HEK293 (cell line): Measurements from ENCODE around the gene PID1.

ENCODE experiments used
- CTCF ChIA-PET: fragments of 350-600 bp; formaldehyde crosslinking; extraction: SDS; loops from one replicate; lab custom pipeline; 2021; ENCODE audit warnings: antibody characterized with exemption; lab: Yijun Ruan, JAX
- POLR2A ChIA-PET: fragments of 300-600 bp; formaldehyde crosslinking; extraction: SDS; loops from one replicate; lab custom pipeline; 2020; ENCODE audit warnings: antibody characterized with exemption, inconsistent platforms; lab: Yijun Ruan, JAX
- H3K27ac ChIP-seq: fragments of 200-500 bp; sonication (Bioruptor generic); 2 replicates; pipeline ENCODE4 v1.5.1; 2014; ENCODE audit warnings: low read depth, low read length, control low read depth, inconsistent platforms; ENCODE audit errors: extremely low read depth
- H3K36me3 ChIP-seq, 2 experiments: fragments of 200-500 bp in 1 of 2; sonication (Bioruptor generic) in 1 of 2; 1 replicate in 1 of 2; 2 replicates in 1 of 2; pipeline ENCODE4 v1.5.1; 2014 to 2017; ENCODE audit warnings: inconsistent platforms in 2 of 2, low read length in 2 of 2; ENCODE audit not compliant: control insufficient read depth in 2 of 2, insufficient read depth in 1 of 2
- H3K4me1 ChIP-seq: fragments of 200-500 bp; sonication (Bioruptor generic); 2 replicates; pipeline ENCODE4 v1.5.1; 2014; ENCODE audit warnings: mild to moderate bottlenecking, low read length, inconsistent platforms; ENCODE audit not compliant: control insufficient read depth, insufficient read depth
- H3K4me3 ChIP-seq: 2 replicates; pipeline ENCODE4 v1.5.1; 2011; ENCODE audit warnings: low read depth, mild to moderate bottlenecking, control low read depth, low read length, moderate library complexity
- H3K9me3 ChIP-seq: fragments of 200-500 bp; sonication (Bioruptor generic); 2 replicates; pipeline ENCODE4 v1.5.1; 2014; ENCODE audit warnings: low read depth, low read length, inconsistent platforms; ENCODE audit not compliant: control insufficient read depth, insufficient read depth
- FEZF1 ChIP-seq: fragments of 450-650 bp; formaldehyde crosslinking; IDR thresholded peaks from 2 replicates; pipeline ENCODE4 v1.5.1; 2016; ENCODE audit warnings: missing biosample characterization, missing genetic modification characterization
- REPIN1 ChIP-seq: fragments of 450-650 bp; formaldehyde crosslinking; IDR thresholded peaks from 2 replicates; pipeline ENCODE4 v1.5.1; 2017; ENCODE audit warnings: missing biosample characterization, missing genetic modification characterization, low read depth
- SALL2 ChIP-seq: fragments of 450-650 bp; formaldehyde crosslinking; IDR thresholded peaks from 2 replicates; pipeline ENCODE4 v1.5.0; 2017; ENCODE audit warnings: missing biosample characterization, mild to moderate bottlenecking, missing genetic modification characterization, borderline replicate concordance
- SP2 ChIP-seq: fragments of 450-650 bp; formaldehyde crosslinking; IDR thresholded peaks from 2 replicates; pipeline ENCODE4 v1.5.1; 2016; ENCODE audit warnings: missing biosample characterization, missing genetic modification characterization
- ZNF112 ChIP-seq: fragments of 450-650 bp; formaldehyde crosslinking; IDR thresholded peaks from 2 replicates; pipeline ENCODE4 v1.5.0; 2017; ENCODE audit warnings: missing biosample characterization, missing genetic modification characterization
- ZNF239 ChIP-seq: fragments of 450-650 bp; formaldehyde crosslinking; IDR thresholded peaks from 2 replicates; pipeline ENCODE4 v1.5.1; 2016; ENCODE audit warnings: missing biosample characterization, missing genetic modification characterization
- ZNF302 ChIP-seq: fragments of 450-650 bp; formaldehyde crosslinking; IDR thresholded peaks from 2 replicates; pipeline ENCODE4 v1.5.1; 2016; ENCODE audit warnings: missing biosample characterization, missing genetic modification characterization, low read depth
- ZNF324 ChIP-seq: fragments of 450-650 bp; formaldehyde crosslinking; IDR thresholded peaks from 2 replicates; pipeline ENCODE4 v1.5.1; 2016; ENCODE audit warnings: missing biosample characterization, missing genetic modification characterization
- ZNF341 ChIP-seq: fragments of 450-650 bp; formaldehyde crosslinking; IDR thresholded peaks from 2 replicates; pipeline ENCODE4; 2016; ENCODE audit warnings: low read depth, missing biosample characterization, missing genetic modification characterization
- ZNF354C ChIP-seq: fragments of 450-650 bp; formaldehyde crosslinking; IDR thresholded peaks from 2 replicates; pipeline ENCODE4 v1.5.1; 2016; ENCODE audit warnings: missing biosample characterization, missing genetic modification characterization, low read depth, borderline replicate concordance
- ZNF626 ChIP-seq: fragments of 450-650 bp; sonication (Bioruptor Pico); formaldehyde crosslinking; IDR thresholded peaks from 2 replicates; pipeline ENCODE4 v1.5.1; 2018; ENCODE audit warnings: missing biosample characterization, missing genetic modification characterization, inconsistent platforms
- ZNF660 ChIP-seq: fragments of 450-650 bp; IDR thresholded peaks from 2 replicates; pipeline ENCODE4 v1.5.1; 2018; ENCODE audit warnings: missing biosample characterization, mild to moderate bottlenecking, missing genetic modification characterization
- ZNF707 ChIP-seq: fragments of 450-650 bp; formaldehyde crosslinking; IDR thresholded peaks from 2 replicates; pipeline ENCODE4 v1.5.1; 2016; ENCODE audit warnings: missing biosample characterization, missing genetic modification characterization
- ZXDB ChIP-seq: fragments of 450-650 bp; formaldehyde crosslinking; IDR thresholded peaks from 2 replicates; pipeline ENCODE4 v1.5.1; 2016; ENCODE audit warnings: missing biosample characterization, missing genetic modification characterization
- TF ChIP-seq, protein P1 (sequence below): fragments of 450-650 bp; formaldehyde crosslinking; IDR thresholded peaks from 2 replicates; pipeline ENCODE4 v1.5.1; 2016; ENCODE audit warnings: missing biosample characterization, missing genetic modification characterization
- TF ChIP-seq, protein P2 (sequence below): fragments of 450-650 bp; formaldehyde crosslinking; IDR thresholded peaks from 2 replicates; pipeline ENCODE4 v1.5.1; 2016; ENCODE audit warnings: missing biosample characterization, missing genetic modification characterization
- TF ChIP-seq, protein P3 (sequence below): sonication (generic); formaldehyde crosslinking; IDR thresholded peaks from 2 replicates; pipeline ENCODE4 v1.8.1; 2022; ENCODE audit warnings: mild to moderate bottlenecking, moderate library complexity, missing genetic modification reagents
- TF ChIP-seq, protein P4 (sequence below): fragments of 450-650 bp; formaldehyde crosslinking; IDR thresholded peaks from 2 replicates; pipeline ENCODE4 v1.5.1; 2016; ENCODE audit warnings: missing biosample characterization, missing genetic modification characterization, low read depth
- TF ChIP-seq, protein P5 (sequence below): fragments of 450-650 bp; formaldehyde crosslinking; IDR thresholded peaks from 2 replicates; pipeline ENCODE4 v1.5.1; 2016; ENCODE audit warnings: missing biosample characterization, missing genetic modification characterization
- TF ChIP-seq, protein P6 (sequence below): fragments of 450-650 bp; formaldehyde crosslinking; IDR thresholded peaks from 2 replicates; pipeline ENCODE4 v1.5.1; 2016; ENCODE audit warnings: missing biosample characterization, missing genetic modification characterization
- TF ChIP-seq, protein P7 (sequence below): fragments of 450-650 bp; formaldehyde crosslinking; IDR thresholded peaks from 2 replicates; pipeline ENCODE4 v1.5.1; 2016; ENCODE audit warnings: missing biosample characterization, missing genetic modification characterization

Gene PID1

DNA sequence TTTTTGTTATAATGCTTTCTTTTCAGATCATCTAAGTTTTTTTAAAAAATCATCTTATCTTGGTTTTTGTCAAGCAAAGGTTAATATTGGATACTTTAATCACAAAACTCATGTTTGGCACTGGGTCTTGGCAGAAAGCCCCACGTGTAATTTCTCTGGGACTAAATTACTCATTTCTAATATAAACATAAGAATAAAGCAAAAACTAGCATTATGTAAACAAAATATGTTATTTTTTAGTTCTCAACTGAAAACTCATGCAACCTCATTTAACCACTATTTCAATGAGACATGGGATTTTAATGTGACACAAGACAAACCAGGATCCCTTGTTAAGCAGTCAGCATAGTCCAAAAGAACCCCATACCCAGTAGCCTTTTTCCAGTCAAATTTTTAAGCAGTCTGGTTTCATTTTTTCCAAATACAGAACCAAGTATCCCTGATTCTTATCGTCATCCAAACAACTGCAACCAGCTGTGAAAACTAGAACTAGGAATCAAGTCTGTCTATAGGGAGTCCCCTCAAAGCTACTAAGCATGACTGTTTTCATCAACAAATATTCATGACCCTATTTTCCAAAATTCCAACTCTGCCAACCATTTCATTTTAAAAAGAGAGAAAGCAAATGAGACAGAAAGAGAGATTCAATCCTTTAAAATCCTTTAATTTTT, 27.1 kb downstream of the PID1 start:
- ChIA-PET CTCF (interaction anchor here (1.1 kb wide), 1 partner anchor 9 kb away, joined by 3 read pairs; no protein-coding TSS in a partner anchor), POLR2A (no interaction called here)
- H3K4me3 ChIP-seq, result no peak overlapping the region

DNA sequence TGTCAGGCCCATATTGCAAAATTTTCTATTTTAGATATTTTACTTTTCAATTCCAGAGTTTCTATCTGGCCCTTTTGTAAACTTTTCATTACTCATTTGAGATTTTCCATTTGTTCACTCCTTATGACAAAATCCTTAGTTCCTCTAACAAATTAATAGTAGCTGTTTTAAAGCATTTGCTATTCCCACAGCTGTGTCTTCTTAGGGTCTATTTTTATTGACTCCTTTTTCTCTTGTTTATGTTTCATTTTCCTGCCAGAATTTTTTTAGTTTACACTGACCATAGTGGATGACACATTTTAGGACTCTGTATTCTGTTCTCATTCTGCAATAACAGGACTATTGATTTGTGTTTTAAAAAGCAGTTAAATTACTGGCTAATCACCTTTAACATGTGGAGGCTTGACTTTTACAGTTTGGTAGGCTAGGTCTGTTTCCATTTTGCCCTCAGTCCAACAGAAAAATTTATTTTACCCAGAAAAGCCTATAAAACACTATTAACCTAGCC, 30.0 kb downstream of the PID1 start:
- Histone ChIP-seq H3K4me3 (no peak overlapping the region), H3K27ac (no peak overlapping the region), H3K4me1 (no peaks in the 10 kb centered on the region), H3K36me3 (no peaks in the 10 kb centered on the region), H3K9me3 (no peaks in the 10 kb centered on the region; the same call in 1 of the 2 replicates)
- ChIA-PET CTCF (no interaction called here), POLR2A (no interaction called here)
- TF ChIP-seq, protein P1, sequence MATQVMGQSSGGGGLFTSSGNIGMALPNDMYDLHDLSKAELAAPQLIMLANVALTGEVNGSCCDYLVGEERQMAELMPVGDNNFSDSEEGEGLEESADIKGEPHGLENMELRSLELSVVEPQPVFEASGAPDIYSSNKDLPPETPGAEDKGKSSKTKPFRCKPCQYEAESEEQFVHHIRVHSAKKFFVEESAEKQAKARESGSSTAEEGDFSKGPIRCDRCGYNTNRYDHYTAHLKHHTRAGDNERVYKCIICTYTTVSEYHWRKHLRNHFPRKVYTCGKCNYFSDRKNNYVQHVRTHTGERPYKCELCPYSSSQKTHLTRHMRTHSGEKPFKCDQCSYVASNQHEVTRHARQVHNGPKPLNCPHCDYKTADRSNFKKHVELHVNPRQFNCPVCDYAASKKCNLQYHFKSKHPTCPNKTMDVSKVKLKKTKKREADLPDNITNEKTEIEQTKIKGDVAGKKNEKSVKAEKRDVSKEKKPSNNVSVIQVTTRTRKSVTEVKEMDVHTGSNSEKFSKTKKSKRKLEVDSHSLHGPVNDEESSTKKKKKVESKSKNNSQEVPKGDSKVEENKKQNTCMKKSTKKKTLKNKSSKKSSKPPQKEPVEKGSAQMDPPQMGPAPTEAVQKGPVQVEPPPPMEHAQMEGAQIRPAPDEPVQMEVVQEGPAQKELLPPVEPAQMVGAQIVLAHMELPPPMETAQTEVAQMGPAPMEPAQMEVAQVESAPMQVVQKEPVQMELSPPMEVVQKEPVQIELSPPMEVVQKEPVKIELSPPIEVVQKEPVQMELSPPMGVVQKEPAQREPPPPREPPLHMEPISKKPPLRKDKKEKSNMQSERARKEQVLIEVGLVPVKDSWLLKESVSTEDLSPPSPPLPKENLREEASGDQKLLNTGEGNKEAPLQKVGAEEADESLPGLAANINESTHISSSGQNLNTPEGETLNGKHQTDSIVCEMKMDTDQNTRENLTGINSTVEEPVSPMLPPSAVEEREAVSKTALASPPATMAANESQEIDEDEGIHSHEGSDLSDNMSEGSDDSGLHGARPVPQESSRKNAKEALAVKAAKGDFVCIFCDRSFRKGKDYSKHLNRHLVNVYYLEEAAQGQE, result no peak
- TF ChIP-seq ZNF626, result no peak
- TF ChIP-seq SALL2 (tag by site-specific recombination), result no peak
- no peak for TF ChIP-seq REPIN1 (tag by site-specific recombination)
- TF ChIP-seq, protein P2, sequence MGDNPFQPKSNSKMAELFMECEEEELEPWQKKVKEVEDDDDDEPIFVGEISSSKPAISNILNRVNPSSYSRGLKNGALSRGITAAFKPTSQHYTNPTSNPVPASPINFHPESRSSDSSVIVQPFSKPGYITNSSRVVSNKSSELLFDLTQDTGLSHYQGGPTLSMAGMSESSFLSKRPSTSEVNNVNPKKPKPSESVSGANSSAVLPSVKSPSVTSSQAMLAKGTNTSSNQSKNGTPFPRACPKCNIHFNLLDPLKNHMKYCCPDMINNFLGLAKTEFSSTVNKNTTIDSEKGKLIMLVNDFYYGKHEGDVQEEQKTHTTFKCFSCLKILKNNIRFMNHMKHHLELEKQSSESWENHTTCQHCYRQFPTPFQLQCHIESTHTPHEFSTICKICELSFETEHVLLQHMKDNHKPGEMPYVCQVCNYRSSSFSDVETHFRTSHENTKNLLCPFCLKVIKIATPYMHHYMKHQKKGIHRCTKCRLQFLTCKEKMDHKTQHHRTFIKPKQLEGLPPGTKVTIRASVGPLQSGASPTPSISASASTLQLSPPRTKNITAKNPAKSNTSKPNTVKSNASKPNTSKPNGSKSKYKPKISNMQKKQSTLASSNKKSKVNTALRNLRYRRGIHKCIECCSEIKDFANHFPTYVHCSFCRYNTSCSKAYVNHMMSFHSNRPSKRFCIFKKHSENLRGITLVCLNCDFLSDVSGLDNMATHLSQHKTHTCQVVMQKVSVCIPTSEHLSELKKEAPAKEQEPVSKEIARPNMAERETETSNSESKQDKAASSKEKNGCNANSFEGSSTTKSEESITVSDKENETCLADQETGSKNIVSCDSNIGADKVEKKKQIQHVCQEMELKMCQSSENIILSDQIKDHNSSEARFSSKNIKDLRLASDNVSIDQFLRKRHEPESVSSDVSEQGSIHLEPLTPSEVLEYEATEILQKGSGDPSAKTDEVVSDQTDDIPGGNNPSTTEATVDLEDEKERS (tag by site-specific recombination), result no peak
- no peak for TF ChIP-seq ZNF324 (tag by site-specific recombination)

More for the DNA sequence above, 27.1 kb downstream of the PID1 start:
- H3K36me3 ChIP-seq, result no peaks in the 10 kb centered on the region
- TF ChIP-seq, protein P3, sequence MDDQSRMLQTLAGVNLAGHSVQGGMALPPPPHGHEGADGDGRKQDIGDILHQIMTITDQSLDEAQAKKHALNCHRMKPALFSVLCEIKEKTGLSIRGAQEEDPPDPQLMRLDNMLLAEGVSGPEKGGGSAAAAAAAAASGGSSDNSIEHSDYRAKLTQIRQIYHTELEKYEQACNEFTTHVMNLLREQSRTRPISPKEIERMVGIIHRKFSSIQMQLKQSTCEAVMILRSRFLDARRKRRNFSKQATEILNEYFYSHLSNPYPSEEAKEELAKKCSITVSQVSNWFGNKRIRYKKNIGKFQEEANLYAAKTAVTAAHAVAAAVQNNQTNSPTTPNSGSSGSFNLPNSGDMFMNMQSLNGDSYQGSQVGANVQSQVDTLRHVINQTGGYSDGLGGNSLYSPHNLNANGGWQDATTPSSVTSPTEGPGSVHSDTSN (CRISPR knock-in tag), result no peak
- TF ChIP-seq, protein P4, sequence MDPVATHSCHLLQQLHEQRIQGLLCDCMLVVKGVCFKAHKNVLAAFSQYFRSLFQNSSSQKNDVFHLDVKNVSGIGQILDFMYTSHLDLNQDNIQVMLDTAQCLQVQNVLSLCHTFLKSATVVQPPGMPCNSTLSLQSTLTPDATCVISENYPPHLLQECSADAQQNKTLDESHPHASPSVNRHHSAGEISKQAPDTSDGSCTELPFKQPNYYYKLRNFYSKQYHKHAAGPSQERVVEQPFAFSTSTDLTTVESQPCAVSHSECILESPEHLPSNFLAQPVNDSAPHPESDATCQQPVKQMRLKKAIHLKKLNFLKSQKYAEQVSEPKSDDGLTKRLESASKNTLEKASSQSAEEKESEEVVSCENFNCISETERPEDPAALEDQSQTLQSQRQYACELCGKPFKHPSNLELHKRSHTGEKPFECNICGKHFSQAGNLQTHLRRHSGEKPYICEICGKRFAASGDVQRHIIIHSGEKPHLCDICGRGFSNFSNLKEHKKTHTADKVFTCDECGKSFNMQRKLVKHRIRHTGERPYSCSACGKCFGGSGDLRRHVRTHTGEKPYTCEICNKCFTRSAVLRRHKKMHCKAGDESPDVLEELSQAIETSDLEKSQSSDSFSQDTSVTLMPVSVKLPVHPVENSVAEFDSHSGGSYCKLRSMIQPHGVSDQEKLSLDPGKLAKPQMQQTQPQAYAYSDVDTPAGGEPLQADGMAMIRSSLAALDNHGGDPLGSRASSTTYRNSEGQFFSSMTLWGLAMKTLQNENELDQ (tag by site-specific recombination), result no peak
- TF ChIP-seq, protein P5, sequence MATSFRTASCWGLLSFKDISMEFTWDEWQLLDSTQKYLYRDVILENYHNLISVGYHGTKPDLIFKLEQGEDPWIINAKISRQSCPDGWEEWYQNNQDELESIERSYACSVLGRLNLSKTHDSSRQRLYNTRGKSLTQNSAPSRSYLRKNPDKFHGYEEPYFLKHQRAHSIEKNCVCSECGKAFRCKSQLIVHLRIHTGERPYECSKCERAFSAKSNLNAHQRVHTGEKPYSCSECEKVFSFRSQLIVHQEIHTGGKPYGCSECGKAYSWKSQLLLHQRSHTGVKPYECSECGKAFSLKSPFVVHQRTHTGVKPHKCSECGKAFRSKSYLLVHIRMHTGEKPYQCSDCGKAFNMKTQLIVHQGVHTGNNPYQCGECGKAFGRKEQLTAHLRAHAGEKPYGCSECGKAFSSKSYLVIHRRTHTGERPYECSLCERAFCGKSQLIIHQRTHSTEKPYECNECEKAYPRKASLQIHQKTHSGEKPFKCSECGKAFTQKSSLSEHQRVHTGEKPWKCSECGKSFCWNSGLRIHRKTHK (tag by site-specific recombination), result no peak
- TF ChIP-seq ZNF112 (tag by site-specific recombination), result no peak
- TF ChIP-seq ZNF354C (tag by site-specific recombination), result no peak
- TF ChIP-seq, protein P6, sequence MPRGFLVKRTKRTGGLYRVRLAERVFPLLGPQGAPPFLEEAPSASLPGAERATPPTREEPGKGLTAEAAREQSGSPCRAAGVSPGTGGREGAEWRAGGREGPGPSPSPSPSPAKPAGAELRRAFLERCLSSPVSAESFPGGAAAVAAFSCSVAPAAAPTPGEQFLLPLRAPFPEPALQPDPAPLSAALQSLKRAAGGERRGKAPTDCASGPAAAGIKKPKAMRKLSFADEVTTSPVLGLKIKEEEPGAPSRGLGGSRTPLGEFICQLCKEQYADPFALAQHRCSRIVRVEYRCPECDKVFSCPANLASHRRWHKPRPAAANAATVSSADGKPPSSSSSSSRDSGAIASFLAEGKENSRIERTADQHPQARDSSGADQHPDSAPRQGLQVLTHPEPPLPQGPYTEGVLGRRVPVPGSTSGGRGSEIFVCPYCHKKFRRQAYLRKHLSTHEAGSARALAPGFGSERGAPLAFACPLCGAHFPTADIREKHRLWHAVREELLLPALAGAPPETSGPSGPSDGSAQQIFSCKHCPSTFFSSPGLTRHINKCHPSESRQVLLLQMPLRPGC, result no peak
- no peak for TF ChIP-seq ZNF302 (tag by site-specific recombination)
- TF ChIP-seq, protein P7, sequence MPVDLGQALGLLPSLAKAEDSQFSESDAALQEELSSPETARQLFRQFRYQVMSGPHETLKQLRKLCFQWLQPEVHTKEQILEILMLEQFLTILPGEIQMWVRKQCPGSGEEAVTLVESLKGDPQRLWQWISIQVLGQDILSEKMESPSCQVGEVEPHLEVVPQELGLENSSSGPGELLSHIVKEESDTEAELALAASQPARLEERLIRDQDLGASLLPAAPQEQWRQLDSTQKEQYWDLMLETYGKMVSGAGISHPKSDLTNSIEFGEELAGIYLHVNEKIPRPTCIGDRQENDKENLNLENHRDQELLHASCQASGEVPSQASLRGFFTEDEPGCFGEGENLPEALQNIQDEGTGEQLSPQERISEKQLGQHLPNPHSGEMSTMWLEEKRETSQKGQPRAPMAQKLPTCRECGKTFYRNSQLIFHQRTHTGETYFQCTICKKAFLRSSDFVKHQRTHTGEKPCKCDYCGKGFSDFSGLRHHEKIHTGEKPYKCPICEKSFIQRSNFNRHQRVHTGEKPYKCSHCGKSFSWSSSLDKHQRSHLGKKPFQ (tag by site-specific recombination), result no peak
- no peak for TF ChIP-seq ZNF239 (tag by site-specific recombination)
- TF ChIP-seq ZNF341 (tag by site-specific recombination), result no peak
- TF ChIP-seq ZNF660 (tag by site-specific recombination), result no peak
- TF ChIP-seq SP2 (tag by site-specific recombination), result no peak
- TF ChIP-seq ZNF707, result no peak
- no peak for TF ChIP-seq FEZF1
- no peak for TF ChIP-seq ZXDB (tag by site-specific recombination)
- H3K9me3 ChIP-seq, result no peaks in the 10 kb centered on the region; the same call in 1 of the 2 replicates
- no peak overlapping the region for H3K27ac ChIP-seq
- H3K4me1 ChIP-seq, result no peaks in the 10 kb centered on the region
